Left lung (tissue), 10 donors: ENCODE data around the gene PRR19. TPM values are rescaled to one million over a fixed set of nuclear protein-coding genes. Genes with fewer than 3 reads are reported as not detected.

ENCODE experiments used
- ATAC-seq: fragments of 200-7000 bp; cut with Tn5 transposase; one replicate; pipeline ENCODE4 v1.9.1; 2020; ENCODE audit warnings: moderate library complexity
- DNase-seq, 4 donors: peaks; one replicate each; pipeline ENCODE4 v3.0.0-alpha.2; 2013 to 2020
- H3K27ac ChIP-seq, 2 donors: fragments of 200-600 bp; sonication (generic) in 1 of 2; one replicate each; pipeline versions ENCODE4 v1.5.0 to v1.8.0; 2020 to 2021
- H3K27me3 ChIP-seq, 2 donors: fragments of 200-600 bp; sonication (generic) in 1 of 2; one replicate each; pipeline versions ENCODE4 v1.5.0 to v1.8.0; 2020 to 2021
- H3K36me3 ChIP-seq, 2 donors: fragments of 200-600 bp; sonication (generic) in 1 of 2; one replicate each; pipeline versions ENCODE4 v1.5.0 to v1.8.0; 2020 to 2021
- H3K4me1 ChIP-seq, 2 donors: fragments of 200-600 bp; one replicate each; pipeline ENCODE4 v1.8.0; 2021
- H3K4me3 ChIP-seq, 2 donors: fragments of 200-600 bp; sonication (generic) in 1 of 2; one replicate each; pipeline versions ENCODE4 v1.5.0 to v1.8.0; 2020 to 2021; ENCODE audit warnings: mild to moderate bottlenecking in 1 of 2
- H3K9me3 ChIP-seq, 2 donors: fragments of 200-600 bp; sonication (generic) in 1 of 2; one replicate each; pipeline versions ENCODE4 v1.5.0 to v1.8.0; 2020 to 2021
- intact Hi-C, 2 donors: fragments of 100-400 bp; cut with DNase I; formaldehyde crosslinking; loops; one replicate each; pipeline versions ENCODE4 v1.11.2 to v1.14.2; 2022
- polyA plus RNA-seq, 6 donors: library from polyadenylated mRNA; unstranded; fragments of 120-200 nt; gene quantifications; one replicate each; pipeline ENCODE4 v1.2.1, GENCODE V29; 2013; ENCODE audit not compliant: insufficient read length in 6 of 6
- total RNA-seq, 2 donors: library from RNA; stranded (reverse); fragmentation: NEBNext Ultra II Directional; extraction: Animal tissue kit (Norgen Biotek cat#: 25700); gene quantifications; one replicate each; pipeline ENCODE4 v1.2.1, GENCODE V29; 2021
- TF ChIP-seq, protein P1 (sequence below), 2 donors: fragments of 200-600 bp; sonication (generic) in 1 of 2; IDR thresholded peaks; one replicate each; pipeline versions ENCODE4 v1.5.0 to v1.8.0; 2021; ENCODE audit warnings: antibody characterized with exemption in 2 of 2
- donor health status: DM: no; HTN: yes; CAD: no.
- donor health status: DM: no; HTN: no; CAD: no.

Gene PRR19
- total and polyA plus RNA-seq, 8 donors, result 1.1 to 2.6 (median 1.4) TPM

GRCh38 chr19:42273407-42274064 lies 28.4 kb upstream of the PRR19 start:
- no peaks in the 10 kb centered on the region for H3K27me3 ChIP-seq
- no peaks in the 10 kb centered on the region for H3K9me3 ChIP-seq
- TF ChIP-seq, protein P1, sequence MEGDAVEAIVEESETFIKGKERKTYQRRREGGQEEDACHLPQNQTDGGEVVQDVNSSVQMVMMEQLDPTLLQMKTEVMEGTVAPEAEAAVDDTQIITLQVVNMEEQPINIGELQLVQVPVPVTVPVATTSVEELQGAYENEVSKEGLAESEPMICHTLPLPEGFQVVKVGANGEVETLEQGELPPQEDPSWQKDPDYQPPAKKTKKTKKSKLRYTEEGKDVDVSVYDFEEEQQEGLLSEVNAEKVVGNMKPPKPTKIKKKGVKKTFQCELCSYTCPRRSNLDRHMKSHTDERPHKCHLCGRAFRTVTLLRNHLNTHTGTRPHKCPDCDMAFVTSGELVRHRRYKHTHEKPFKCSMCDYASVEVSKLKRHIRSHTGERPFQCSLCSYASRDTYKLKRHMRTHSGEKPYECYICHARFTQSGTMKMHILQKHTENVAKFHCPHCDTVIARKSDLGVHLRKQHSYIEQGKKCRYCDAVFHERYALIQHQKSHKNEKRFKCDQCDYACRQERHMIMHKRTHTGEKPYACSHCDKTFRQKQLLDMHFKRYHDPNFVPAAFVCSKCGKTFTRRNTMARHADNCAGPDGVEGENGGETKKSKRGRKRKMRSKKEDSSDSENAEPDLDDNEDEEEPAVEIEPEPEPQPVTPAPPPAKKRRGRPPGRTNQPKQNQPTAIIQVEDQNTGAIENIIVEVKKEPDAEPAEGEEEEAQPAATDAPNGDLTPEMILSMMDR (IDR thresholded peaks at IDR 0.05), result no peak
- peaks cover 0 to 43% of the 10 kb centered on the region in 2 donors for H3K36me3 ChIP-seq
- no peak overlapping the region for H3K27ac ChIP-seq
- intact Hi-C loops, result no loop called here
- no peak for ATAC-seq
- peak in 2 of 4 donors; percentile 33 to 73 for DNase-seq
- H3K4me3 ChIP-seq, result no peak overlapping the region
- peaks cover 31 to 67% of the 10 kb centered on the region in 2 donors for H3K4me1 ChIP-seq

DNA sequence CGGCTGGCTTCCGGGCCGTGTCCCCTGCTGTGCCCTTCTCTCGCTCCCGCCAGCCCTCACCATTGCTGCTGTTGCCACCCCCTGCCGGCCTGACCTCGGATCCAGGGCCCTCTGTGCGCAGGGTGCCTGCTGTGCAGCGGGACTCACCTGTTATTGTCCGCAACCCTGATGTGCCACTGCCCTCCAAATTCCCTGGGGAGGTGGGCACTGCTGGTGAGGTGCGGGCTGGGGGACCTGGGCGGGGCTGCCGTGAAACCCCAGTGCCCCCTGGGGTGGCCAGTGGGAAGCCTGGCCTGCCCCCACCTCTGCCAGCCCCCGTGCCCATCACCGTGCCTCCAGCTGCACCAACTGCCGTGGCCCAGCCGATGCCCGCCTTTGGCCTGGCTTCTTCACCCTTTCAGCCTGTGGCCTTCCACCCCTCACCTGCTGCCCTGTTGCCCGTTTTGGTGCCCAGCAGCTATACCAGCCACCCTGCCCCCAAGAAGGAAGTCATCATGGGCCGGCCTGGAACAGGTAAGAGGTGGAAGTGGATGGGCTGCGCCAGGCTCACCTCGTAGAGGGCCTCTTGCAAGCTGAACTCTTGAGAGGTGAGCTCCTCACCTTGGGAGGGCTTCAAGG lies 27.8 kb upstream of the PRR19 start:
- H3K27ac ChIP-seq, result no peak overlapping the region
- H3K9me3 ChIP-seq, result no peaks in the 10 kb centered on the region
- peaks cover 38 to 73% of the 10 kb centered on the region in 2 donors for H3K4me1 ChIP-seq
- H3K27me3 ChIP-seq, result no peaks in the 10 kb centered on the region
- H3K36me3 ChIP-seq, result peaks cover 0 to 43% of the 10 kb centered on the region in 2 donors
- intact Hi-C loops, result no loop called here
- TF ChIP-seq, protein P1 (IDR thresholded peaks at IDR 0.05), result no peak
- peak in 1 of 4 donors; percentile 29 for DNase-seq
- no peak overlapping the region for H3K4me3 ChIP-seq
- ATAC-seq, result no peak

GRCh38 chr19:42275103-42275502 lies 26.8 kb upstream of the PRR19 start:
- no peak overlapping the region for H3K4me3 ChIP-seq
- no peaks in the 10 kb centered on the region for H3K27me3 ChIP-seq
- H3K9me3 ChIP-seq, result no peaks in the 10 kb centered on the region
- TF ChIP-seq, protein P1 (IDR thresholded peaks at IDR 0.05), result no peak
- peaks cover 0 to 43% of the 10 kb centered on the region in 2 donors for H3K36me3 ChIP-seq
- H3K4me1 ChIP-seq, result peaks cover 43 to 74% of the 10 kb centered on the region in 2 donors
- DNase-seq (no peak), ATAC-seq (no peak)
- intact Hi-C loops, result no loop called here
- H3K27ac ChIP-seq, result no peak overlapping the region

GRCh38 chr19:42275517-42275916 lies 26.4 kb upstream of the PRR19 start:
- peaks cover 0 to 43% of the 10 kb centered on the region in 2 donors for H3K36me3 ChIP-seq
- intact Hi-C loops, result no loop called here
- ATAC-seq, result no peak

DNA sequence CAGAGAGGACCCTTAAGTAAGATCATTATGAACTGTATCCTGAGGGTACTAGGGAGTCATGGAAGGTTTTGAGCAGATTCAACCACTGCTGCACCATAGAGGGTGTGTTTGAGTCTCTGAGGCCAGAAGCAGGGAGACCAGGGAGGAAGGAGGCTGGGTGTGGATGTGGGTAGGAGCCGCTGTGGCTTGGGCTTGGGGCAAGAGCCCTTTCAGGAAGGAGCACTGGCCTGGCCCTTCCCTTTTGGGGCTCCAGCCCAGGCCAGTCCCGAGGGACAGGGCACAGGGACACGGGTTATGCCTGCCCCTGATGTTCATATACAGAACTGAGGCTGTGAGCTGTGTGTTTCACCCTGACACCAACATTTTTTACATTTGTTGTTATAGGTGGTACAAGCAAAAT lies 25.6 kb upstream of the PRR19 start:
- Histone ChIP-seq H3K27me3 (no peaks in the 10 kb centered on the region), H3K36me3 (peaks cover 0 to 43% of the 10 kb centered on the region in 2 donors), H3K9me3 (no peaks in the 10 kb centered on the region), H3K27ac (peak overlapping the region; percentile 23 to 26), H3K4me1 (peaks cover 40 to 70% of the 10 kb centered on the region in 2 donors), H3K4me3 (no peak overlapping the region)
- ATAC-seq (no peak), DNase-seq (no peak)
- intact Hi-C loops, result no loop called here
- TF ChIP-seq, protein P1 (IDR thresholded peaks at IDR 0.05), result no peak

More at GRCh38 chr19:42275517-42275916, 26.4 kb upstream of the PRR19 start:
- TF ChIP-seq, protein P1 (IDR thresholded peaks at IDR 0.05), result no peak
- Histone ChIP-seq H3K4me3 (no peak overlapping the region), H3K27ac (no peak overlapping the region), H3K27me3 (no peaks in the 10 kb centered on the region), H3K4me1 (peaks cover 43 to 70% of the 10 kb centered on the region in 2 donors), H3K9me3 (no peaks in the 10 kb centered on the region)
- no peak for DNase-seq
